Astrocyte of the spinal cord (primary cell): ENCODE results near the gene MAPRE3.

Experiments
- DNase-seq: peaks from one replicate; pipeline ENCODE4 v3.0.0; 2011; ENCODE audit warnings: low read depth, low spot score
- H3K4me3 ChIP-seq: 2 replicates; pipeline ENCODE4 v1.5.1; 2011; ENCODE audit warnings: low read depth, mild to moderate bottlenecking, low read length, moderate library complexity
- in situ Hi-C: cut with HindIII; loops from 2 replicates; pipeline ENCODE4 v1.10.0; 2017; ENCODE audit warnings: low sequenced_read_pairs
- TF ChIP-seq, protein P1 (sequence below): IDR thresholded peaks from 2 replicates; pipeline ENCODE4 v1.5.1; 2012; ENCODE audit warnings: low read depth, mild to moderate bottlenecking, low read length, inconsistent platforms

Gene MAPRE3

DNA sequence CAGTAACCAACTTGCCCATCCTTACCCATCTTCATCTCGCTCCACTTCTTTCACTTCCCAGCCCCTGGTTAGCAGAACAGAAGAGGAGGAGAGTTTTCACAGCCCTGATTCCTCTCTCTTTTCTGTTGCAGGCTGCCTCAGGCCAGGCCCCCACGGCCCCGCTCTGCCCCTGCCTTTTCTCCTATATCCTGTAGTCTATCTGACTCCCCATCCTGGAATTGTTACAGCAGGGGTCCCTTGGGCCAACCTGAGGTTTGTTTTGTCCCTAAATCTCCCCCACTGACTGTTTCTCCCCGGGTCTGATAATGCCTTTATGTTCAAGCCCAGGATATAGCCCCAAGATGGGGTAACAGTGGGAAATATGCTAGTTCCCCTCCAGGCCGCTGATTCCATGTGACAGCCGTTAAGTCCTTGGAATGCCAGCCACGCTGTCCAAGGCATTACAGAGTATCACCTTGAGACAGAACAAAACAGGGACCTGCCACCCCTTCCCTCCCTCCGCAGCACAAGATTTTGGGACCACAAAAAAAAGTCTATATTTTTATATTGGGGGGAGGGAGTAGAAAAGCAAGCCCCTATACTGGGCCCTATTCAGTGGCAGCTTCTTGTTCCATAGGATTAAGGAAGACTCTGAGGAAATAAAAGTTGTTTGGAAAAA lies 99.7 kb downstream of the MAPRE3 start:
- H3K4me3 ChIP-seq: peak overlapping the region; percentile 99
- in situ Hi-C loops: no loop called here
- DNase-seq: no peak

GRCh38 chr2:27070653-27071276 lies 100.3 kb downstream of the MAPRE3 start:
- in situ Hi-C loops: no loop called here
- TF ChIP-seq, protein P1, sequence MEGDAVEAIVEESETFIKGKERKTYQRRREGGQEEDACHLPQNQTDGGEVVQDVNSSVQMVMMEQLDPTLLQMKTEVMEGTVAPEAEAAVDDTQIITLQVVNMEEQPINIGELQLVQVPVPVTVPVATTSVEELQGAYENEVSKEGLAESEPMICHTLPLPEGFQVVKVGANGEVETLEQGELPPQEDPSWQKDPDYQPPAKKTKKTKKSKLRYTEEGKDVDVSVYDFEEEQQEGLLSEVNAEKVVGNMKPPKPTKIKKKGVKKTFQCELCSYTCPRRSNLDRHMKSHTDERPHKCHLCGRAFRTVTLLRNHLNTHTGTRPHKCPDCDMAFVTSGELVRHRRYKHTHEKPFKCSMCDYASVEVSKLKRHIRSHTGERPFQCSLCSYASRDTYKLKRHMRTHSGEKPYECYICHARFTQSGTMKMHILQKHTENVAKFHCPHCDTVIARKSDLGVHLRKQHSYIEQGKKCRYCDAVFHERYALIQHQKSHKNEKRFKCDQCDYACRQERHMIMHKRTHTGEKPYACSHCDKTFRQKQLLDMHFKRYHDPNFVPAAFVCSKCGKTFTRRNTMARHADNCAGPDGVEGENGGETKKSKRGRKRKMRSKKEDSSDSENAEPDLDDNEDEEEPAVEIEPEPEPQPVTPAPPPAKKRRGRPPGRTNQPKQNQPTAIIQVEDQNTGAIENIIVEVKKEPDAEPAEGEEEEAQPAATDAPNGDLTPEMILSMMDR: no peak
- peak overlapping the region; percentile 99 for H3K4me3 ChIP-seq
- DNase-seq: no peak

More for the DNA sequence above, 99.7 kb downstream of the MAPRE3 start:
- TF ChIP-seq, protein P1: no peak

- peak within 1 kb of the TSS; percentile 99 for H3K4me3 ChIP-seq
- in situ Hi-C loops: no loop called here
- DNase-seq: peak; percentile 94
- TF ChIP-seq, protein P1: no peak
Observed at GRCh38 chr2:27071277-27071989, 101.0 kb downstream of the MAPRE3 start, which contains the start of gene OST4. OST4 (minus strand) TSS chr2:27071654.

- in situ Hi-C loops: no loop called here
- DNase-seq: peak; percentile 87
- TF ChIP-seq, protein P1: no peak
- H3K4me3 ChIP-seq: peak overlapping the region; percentile 52
Observed at GRCh38 chr2:27071990-27072830, 101.8 kb downstream of the MAPRE3 start.

DNA sequence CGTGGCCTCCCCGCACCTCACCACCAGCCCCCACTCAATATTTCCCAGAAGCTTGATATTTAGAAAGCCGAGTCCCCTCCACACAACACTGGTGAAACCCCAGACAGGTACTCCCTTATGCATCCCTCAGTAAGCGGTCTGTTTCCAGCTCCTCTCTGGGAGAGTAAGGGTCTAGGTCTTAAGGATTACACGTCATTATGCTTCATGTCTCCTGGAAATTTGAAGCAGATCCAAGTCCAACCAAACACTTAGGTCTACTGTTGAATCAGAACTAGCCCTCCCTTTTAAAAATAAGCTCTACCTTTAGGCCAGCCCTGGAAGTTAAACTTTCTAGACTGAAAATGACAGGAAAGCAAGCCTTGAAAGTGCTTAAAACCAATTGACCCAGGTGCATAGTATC lies 102.5 kb downstream of the MAPRE3 start:
- no peak overlapping the region for H3K4me3 ChIP-seq
- DNase-seq: peak; percentile 79
- in situ Hi-C loops: no loop called here
- TF ChIP-seq, protein P1: no peak

GRCh38 chr2:27073782-27074181 lies 103.3 kb downstream of the MAPRE3 start:
- in situ Hi-C loops: no loop called here
- TF ChIP-seq, protein P1: no peak
- no peak overlapping the region for H3K4me3 ChIP-seq
- no peak for DNase-seq
